RKO (cell line): ENCODE results near the gene ANKRD10.
"Not testable (repeated sequence)": the region's sequence is repeated elsewhere in the genome, so short reads cannot be mapped to it uniquely, and the experiment has no call there.

ENCODE experiments used
- DNase-seq: peaks from one replicate; pipeline ENCODE4 v3.0.0-alpha.2; 2016; ENCODE audit warnings: low spot score

The ANKRD10 gene

DNA sequence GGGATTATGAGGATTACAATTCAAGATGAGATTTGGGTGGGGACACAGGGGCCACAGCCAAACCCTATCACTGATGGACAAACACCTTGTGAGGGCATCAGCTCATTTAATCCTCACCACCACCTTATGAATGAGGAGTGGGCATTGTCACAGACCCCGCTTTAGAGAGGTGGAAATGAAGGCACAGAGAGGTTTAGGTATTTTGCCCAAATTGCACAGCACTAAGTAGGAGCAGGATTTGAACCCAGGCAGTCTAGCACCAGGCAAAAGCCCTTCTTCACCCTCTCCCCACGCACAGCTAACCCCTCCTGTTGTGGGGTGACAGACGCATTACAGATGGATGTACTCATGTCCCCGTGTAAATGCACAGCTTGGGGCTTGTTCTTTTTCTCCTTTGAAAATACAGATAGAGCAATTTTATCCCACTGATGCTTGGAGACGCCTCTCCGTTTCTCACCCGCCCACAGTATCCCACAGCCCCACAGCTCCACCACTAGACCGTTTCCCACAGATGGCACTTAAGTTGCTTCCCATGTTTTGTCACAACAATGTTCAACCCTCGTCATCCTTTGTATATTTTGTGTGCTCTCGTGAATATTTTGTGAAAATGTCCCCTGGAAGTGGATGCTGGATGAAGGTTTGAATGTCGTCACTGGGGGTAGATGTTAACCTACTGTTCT lies 48.2 kb downstream of the ANKRD10 start:
- no peak for DNase-seq

DNA sequence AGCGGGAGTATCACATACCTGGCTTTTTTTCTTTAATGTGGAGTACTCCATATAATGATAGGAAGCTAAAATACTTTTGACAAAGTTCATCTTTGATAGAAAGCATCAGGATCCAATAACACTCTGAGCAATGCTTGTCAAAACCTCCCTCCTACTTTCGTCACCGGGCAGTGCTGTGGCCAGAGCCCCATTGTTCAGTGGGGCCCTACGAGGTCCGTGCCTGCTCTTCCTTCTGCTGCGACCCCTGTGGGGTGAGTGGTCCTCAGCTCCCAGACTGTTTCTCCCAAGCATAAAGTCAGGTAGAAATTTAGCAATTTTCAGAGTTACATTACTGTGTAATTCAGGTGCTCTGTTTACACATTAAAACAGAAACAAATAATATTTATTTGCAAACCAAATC lies 51.2 kb downstream of the ANKRD10 start:
- no peak for DNase-seq

DNA sequence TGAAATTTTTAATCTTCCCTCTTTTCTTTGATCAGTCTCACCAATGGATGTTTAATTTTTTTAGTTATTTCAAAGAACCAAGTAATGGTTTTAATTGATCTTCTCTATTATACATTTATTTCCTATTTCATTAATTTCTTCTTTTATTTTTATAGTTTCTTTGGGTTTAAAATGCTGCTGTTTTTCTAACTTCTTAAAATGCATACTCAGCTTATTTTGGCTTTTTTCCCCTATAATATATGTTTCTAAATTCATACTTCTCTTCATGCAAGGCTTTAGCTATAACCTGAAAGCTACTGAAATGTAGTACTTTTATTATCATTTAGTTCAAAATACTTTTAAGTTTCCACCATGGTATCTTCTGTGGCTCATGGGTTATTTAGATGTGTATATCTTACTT lies 53.9 kb downstream of the ANKRD10 start:
- DNase-seq = no peak

DNA sequence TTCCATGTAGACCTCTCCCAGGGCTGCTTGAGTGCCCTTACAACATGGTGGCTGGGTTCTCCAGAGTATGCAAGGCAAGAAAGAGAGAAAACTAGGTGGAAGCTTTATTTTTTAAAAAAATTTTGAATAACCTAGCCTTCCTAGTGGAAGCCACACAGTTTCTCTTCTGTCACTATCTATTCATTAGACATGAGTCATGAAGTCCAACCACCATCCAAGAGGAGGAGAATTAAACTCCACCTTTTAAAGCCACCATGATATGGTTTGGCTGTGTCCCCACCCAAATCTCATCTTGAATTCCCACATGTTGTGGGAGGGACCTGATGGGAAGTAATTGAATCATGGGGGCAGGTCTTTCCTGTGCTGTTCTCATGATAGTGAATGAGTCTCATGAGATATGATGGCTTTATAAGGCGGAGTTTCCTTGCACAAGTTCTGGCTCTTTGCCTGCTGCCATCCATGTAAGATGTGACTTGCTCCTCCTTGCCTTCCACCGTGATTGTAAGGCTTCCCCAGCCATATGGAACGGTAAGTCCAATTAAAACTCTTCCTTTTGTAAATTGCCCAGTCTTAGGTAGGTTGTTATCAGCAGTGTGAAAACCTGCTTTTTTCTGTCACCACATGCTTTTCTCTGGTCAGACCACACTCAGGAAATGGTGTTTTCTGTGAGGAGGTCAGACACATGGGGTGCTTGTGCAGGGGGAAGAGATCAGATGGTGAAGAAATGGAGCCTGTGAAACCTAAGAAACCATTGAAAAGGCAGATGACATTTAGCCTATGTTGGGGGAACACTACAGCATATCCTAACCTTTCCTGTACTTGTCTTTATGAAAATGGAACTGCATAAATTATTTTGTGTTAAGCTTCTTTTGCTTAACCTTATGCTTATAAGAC lies 57.7 kb downstream of the ANKRD10 start:
- no peak for DNase-seq

DNA sequence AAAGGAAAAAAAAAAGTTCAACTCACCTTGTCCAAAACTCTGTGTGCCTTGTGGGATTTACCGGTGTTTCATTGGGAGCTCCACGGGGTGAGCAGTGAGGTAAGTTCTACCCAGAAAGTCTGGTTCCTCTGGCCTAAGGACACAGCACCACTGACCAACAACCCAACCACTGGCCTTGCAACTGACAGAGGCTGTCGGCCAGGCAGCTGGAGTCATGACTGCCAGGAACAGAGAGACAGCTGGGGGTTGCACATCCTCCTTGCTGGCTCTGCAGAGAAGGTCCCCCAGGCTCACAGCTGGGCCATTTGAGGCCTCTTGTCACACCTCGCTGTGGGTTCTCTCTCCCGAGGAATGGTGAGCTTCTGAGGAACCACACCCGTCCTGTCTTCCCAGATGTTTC lies 59.5 kb downstream of the ANKRD10 start:
- DNase-seq = no peak

DNA sequence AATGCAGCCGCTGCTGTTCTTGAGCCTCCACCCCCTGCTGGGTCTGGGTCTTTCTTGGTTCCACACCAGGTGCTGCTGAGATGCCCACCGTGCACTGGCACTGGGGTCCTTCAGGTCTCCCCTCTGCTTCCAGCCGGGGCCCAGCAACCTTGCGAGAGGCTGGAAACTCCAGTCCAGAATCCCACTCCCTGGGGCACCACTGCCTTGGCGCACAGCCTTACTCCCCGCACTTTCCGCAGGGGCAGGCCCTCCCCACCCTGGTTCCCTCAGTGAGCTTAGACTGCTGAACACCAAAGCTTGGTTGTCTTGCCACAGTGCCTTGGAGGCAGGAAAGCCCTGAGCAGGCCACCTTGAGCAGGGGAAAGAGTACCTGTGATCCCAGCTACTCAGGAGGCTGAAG lies 60.0 kb downstream of the ANKRD10 start:
- no peak for DNase-seq

DNA sequence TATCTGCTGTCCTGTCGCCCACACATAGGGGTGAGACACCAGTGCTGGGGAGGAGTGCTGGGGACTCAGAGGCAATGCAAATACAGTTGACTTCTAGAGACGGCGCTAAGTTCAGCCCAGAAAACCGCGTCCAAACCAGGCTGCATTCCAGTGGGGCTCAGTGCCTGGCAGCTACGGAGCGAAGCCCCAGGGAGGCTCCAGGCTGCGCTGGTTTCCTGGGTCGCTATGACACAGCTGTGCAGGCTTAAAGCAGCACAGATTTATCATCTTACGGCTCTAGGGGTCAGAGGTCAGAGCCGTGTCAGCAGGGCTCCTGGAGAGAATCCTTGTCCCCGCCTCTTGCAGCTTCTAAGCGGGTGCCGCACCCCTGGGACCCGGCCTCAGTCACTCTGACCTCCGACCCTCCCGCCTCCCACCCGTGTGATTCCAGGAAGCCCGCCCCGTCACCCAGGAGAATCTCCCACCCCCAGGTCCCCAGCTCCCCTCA lies 61.6 kb downstream of the ANKRD10 start:
- DNase-seq = no peak

DNA sequence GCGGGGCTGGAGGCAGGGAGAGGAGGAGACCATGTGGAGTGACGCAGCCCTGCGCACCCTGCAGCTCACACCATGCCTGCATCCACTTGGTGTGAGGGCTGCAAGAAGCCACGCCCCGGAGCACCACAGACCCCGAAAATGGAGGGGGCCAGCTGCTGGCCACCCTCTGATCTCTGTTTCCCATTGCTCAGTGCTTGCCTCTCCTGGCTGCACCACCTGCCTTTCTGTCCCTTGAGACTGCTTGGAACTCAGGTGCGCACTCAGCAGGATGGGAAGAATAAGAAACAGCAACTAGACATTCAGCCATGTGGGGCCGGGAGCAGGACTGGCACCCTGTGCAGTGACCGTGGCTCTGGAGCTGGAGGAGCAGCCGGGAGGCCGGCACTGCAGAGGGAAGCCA lies 64.0 kb downstream of the ANKRD10 start:
- no peak for DNase-seq

DNA sequence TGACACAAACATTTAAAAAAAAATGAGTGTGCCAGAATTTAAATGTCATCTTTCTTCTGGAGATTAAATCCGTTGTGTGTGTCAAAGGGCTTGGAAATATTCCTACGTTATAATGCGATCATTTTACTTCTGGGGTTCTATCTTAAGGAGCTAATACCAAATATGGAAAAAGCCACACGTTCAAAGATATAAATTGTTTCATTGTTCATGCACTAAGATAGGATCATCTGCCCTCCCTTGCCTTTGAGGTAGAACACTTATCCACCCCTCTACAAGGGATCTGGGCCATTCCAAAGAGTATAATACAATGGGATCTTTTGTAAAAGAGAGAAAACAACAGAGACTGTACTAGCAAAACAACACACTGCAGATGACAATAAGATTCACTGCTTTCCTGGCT lies 64.9 kb downstream of the ANKRD10 start:
- DNase-seq = no peak

DNA sequence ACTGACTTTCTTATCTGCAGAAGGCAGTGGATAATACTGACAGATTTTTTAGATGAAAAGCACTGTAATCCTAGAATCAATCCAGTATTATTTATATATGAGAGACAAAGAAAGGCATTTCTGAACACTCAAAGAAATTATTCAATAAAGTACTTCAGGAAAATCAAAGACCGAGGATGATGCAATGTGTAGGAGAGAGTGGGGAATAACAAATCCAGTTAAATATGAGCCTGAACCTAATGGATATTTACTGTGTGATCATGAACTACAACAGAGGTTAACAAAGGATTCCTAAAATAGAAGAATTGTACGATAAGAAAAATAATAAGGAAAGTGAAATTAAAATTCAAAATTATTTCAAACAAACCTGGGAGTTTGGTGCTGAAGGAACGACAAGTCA lies 69.3 kb downstream of the ANKRD10 start:
- no peak for DNase-seq

DNA sequence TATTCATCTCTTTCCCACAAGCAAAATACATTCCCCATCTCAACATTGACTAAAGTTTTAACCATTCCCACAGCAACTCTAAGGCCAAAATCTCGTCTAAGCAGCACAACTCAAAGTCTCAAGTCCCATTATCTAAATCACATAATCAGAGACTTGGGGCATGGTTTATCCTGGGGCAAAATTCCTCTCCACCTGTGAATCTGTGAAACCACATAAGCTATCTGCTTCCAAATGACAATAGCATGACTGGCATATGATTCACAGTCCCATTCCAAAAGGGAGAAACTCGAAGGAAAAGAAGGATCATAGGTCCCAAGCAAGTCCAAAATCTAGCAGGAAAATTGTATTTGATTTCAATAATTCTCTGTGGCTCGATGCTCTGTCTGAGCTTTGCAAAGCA lies 73.0 kb downstream of the ANKRD10 start:
- DNase-seq = no peak

DNA sequence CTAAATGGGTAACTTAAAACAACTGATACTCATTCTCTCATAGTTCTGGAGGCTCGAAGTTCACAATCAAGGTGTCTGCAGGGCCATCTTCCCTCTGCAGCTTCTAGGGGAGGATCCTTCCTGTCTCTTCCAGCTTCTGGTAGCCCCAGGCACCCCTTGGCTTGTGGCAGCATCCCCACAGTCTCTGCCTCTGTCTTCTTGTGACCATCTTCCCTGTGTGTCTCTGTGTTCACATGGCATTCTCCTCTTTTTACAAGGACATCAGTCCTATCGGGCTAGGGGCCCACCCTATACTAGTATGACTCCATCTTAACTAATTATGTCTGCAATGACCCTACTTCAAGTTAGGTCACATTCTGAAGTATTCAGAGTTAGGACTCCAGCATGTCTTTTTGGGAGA lies 73.5 kb downstream of the ANKRD10 start:
- DNase-seq = no peak

DNA sequence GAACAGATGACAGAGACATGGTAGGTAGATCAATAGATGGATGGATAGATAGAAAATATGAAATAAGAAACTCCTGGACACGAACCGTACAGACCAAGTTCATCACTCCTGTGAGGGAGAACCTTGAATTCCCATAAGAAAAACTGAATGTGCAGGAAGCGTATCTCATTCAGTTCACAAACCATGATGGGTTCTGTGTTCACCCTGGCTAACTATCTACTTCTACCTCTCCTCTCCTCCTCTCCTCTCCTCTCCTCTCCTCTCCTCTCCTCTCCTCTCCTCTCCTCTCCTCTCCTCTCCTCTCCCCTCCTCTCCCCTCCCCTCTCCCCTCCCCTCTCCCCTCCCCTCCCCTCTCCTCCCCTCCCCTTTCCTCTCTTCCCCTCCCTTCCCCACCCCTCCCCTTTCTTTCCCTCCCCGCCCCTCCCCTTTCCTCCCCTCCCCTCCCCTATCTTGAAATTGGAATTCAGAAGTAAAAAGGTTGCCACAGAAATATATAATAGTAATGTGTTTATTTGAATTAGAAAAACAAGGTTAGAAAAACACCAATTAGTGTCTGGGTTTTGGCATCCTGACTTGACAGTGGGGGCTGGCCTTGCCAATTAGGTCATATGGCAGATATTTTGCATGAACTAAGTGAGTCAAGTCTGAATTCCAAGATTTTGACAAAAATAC lies 75.9 kb downstream of the ANKRD10 start:
- DNase-seq = no peak

DNA sequence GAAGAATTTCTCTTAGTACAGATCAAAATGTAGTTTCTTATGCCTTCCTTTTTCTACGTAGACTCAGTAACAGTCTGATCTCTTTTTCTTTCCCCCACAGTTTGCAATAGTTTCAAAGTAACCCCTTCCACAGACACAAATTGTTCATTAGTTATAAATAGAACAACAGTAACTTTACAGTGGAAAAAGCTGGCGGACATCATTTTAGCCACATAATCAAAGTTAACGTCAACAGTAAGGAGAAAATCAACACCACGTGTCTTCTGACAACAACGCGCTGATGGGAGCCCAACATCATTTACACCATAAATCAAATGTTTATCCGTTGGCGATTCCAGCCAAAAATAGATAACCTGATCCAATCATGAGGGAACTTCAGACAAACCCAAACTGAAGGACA lies 76.8 kb downstream of the ANKRD10 start:
- no peak for DNase-seq

DNA sequence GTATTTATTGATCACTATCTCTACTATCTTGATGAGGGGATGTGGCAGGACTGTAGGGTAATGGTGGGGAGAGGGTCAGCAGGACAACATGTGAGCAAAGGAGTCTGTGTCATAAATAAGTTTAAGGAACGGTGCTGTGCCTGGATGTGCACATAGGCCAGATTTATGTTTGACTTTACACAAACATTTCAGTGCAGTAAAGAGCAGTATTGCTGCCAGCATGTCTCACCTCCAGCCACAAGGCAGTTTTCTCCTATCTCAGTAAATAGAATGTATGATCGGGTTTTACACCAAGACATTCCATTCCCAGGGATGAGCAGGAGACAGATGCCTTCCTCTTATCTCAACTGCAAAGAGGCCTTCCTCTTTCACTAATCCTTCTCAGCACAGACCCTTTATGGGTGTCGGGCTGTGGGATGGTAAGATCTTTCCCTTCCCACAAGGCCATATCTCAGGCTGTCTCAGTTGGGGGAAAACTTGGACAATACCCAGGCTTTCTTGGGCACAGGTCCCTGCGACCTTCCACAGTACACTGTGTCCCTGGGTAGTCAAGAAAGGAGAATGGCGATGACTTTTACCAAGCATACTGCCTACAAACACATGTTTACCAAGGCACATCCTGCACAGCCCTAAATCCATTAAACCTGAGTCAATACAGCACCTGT lies 77.3 kb downstream of the ANKRD10 start:
- DNase-seq = not testable (repeated sequence)

DNA sequence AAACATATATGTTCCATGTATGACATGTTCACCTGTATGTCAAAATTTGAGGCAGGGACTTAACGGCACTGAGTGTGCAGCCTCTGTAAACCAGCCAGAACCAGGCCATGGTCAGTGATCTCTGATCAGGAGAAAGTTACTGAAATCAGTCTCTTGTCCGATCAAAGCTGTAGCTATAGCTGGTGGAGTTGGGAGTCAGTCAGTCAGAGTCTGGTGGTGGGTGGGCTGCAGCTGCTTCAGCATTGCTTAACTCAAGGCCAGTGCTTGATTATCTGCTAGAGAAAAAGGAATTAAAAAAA lies 78.3 kb downstream of the ANKRD10 start:
- no peak for DNase-seq

DNA sequence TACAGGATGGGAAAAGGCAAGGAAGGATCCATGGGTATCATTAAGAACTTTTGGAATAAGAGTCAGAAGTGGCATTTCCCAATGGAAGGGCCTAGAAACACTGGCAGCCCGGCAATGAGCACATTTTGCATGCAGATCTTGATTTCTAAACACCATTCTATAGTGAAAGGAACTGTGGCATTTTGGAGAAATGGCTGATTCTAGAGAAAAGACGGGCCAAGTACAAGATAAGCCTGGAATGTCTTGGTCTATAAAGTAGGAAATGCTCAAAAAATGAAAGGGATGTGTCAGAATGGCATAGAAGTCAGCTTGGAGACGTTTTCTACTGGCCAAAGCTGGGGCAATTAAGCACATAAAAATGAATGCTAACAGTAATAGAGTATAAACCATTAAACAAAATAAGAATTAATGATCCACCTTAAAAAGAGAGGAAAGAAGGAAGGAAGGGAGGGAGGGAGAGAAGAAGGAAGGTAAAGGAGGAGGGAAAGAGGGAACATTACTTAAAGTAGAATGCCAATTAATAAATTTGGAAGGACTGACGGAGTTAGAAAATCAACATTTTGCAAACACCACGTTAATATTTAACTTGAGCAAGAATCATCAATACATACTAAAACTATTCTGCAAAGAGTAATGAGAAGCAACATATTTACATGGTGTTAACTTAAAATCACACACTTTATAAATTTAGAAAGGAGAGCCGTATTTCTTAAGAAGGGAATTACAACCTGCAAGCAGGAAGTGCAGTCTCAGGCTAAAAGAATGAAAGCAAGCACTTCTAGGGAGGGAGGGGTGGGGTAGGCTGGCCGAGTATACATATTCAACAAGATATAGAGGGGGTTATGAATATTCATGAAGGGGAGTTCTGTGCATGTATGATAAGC lies 78.9 kb downstream of the ANKRD10 start:
- DNase-seq = no peak

DNA sequence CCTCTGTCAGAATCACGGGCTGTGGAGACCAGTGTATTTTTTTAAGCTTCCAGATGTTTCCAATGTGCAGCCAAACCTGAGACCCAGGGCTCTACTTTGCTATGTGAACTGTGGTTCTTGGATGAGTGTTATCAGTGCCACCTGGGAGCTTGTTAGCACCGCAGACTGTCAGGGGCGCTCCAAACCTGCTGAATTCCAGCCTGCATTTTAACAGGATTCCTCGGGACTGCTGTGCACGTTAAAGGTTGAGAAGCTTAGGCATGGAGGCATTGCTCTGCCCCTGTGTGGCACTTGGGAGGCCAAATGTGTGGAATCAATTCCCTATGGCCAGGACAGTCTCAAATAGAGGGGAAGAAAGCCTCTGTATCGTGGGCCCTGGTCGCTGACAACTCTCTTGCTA lies 80.3 kb downstream of the ANKRD10 start:
- no peak for DNase-seq

DNA sequence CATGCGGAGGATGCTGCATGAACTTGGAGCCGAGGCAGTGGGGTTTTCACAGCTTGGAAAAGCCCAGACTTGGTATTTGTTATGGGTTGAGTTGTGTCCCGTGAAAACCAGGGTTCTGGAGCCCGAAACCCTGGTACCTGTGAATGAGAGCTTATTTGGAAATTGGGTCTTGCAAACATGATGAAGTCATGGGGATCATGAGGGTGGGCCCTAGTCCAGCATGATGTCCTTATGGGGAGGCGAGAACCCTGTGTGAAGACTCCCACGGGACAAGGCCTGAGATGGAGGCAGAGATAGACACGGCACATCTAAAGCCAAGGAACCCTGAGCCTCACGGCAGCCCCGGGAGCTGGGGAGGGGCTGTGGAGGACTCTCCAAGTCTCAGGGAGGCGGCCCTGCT lies 82.3 kb downstream of the ANKRD10 start:
- no peak for DNase-seq

DNA sequence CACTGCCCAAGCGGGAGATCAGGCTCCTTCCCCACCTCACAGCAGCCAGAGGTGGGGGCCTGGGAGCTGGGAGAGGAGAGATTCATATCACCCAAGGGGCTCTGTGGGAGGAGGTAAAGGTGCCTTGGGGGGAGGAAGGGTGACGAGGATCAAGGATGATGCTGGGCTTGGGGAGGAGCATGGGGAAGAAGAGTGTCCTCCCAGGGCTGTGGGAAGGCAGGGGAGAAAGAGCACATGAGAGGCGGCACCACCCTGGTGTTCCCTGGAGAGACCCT lies 82.7 kb downstream of the ANKRD10 start:
- no peak for DNase-seq

DNA sequence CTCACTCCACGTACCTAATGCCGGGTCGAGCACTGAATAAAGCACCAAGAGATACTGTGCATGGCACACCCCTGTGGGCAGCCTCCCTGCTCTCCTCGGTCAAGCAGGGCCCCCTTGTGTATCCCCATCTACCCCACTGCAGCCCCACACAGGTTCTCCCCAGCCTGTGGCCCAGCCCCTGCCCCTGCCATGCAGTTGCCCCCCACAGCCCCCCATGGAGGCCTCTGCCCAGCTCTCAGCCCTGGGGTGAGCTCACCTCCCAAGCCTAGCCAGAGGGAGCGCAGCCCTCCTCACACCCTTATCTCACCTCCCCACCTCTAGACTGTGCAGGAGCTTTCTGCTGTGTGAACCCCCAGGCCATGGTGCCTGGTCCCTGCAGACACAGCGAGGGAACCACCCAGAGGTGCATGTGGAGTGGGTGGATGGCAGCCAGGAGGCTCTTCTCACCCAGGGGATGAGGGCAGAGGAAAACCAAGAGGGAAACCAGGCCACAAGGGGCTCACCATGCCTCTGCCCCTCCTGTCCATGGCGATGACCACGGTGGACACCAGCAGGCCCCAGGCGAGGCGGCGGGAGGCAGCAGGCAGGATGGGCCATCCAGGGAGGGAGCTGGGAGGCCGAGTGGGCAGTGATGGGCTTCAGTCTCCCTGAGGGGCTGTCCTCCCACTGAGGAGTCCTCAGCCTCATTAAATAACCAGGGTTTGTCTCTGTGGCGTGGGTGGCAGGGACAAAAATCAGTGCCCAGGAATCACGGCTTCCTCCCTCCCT lies 83.2 kb downstream of the ANKRD10 start:
- no peak for DNase-seq
